ENCODE measurements around the gene ADAMTS20. TPM values are rescaled to one million over a fixed set of nuclear protein-coding genes. Genes with fewer than 3 reads are reported as not detected.
A peak's percentile ranks its signal among the peaks of the same experiment; 100 is the strongest.

ADAMTS20 gene
- polyA plus RNA-seq, 1 donor (not counting 4 experiments of a cell fraction or from before 2014, with no cell fraction given), result not detected

GRCh38 chr12:43310596-43310995 lies 241.4 kb downstream of the ADAMTS20 start:
- Histone ChIP-seq H3K4me3 (ENCODE audit: control insufficient read depth in 2 of 3, extremely low read depth in 1 of 3, insufficient read depth in 2 of 3, low read depth in 1 of 3, low read length in 3 of 3) (no peak overlapping the region), H2AFZ (ENCODE audit: control insufficient read depth, low read length) (peak overlapping the region; percentile 88), H3K9ac (ENCODE audit: control insufficient read depth, extremely low read depth, insufficient read depth, low read length) (no peak overlapping the region), H3K36me3 (ENCODE audit: control insufficient read depth in 2 of 2, extremely low read depth in 1 of 2, insufficient read depth in 2 of 2, low read length in 2 of 2) (no peaks in the 10 kb centered on the region), H3K9me1 (ENCODE audit: control insufficient read depth, extremely low read depth, insufficient read depth, low read length) (no peaks in the 10 kb centered on the region), H3K27me3 (ENCODE audit: control insufficient read depth, extremely low read depth, insufficient read depth, low read length) (no peaks in the 10 kb centered on the region), H3K4me2 (ENCODE audit: control insufficient read depth, extremely low read depth, insufficient read depth, low read depth, low read length) (no peak overlapping the region), H3K9me3 (ENCODE audit: control insufficient read depth, low read depth, low read length) (no peaks in the 10 kb centered on the region), H4K20me1 (ENCODE audit: control insufficient read depth, extremely low read depth, insufficient read depth, low read length) (no peaks in the 10 kb centered on the region), H3K27ac (ENCODE audit: control insufficient read depth, insufficient read depth, low read length) (no peak overlapping the region), H3K79me2 (ENCODE audit: control insufficient read depth, insufficient read depth, low read length) (no peaks in the 10 kb centered on the region), H3K4me1 (ENCODE audit: control insufficient read depth, extremely low read depth, insufficient read depth, low read length) (peaks cover 20% of the 10 kb centered on the region)
- dilution Hi-C loops (cut with MboI; ENCODE audit: extremely low pct_ligation_motif_present, low sequenced_read_pairs), result no loop called here
- no peak for DNase-seq (ENCODE audit: low read depth, low spot score)
- FAIRE-seq, result peak; percentile 64
- no peak for TF ChIP-seq EZH2 (IDR thresholded peaks at IDR 0.05; ENCODE audit: low read length)
- TF ChIP-seq, protein P1, sequence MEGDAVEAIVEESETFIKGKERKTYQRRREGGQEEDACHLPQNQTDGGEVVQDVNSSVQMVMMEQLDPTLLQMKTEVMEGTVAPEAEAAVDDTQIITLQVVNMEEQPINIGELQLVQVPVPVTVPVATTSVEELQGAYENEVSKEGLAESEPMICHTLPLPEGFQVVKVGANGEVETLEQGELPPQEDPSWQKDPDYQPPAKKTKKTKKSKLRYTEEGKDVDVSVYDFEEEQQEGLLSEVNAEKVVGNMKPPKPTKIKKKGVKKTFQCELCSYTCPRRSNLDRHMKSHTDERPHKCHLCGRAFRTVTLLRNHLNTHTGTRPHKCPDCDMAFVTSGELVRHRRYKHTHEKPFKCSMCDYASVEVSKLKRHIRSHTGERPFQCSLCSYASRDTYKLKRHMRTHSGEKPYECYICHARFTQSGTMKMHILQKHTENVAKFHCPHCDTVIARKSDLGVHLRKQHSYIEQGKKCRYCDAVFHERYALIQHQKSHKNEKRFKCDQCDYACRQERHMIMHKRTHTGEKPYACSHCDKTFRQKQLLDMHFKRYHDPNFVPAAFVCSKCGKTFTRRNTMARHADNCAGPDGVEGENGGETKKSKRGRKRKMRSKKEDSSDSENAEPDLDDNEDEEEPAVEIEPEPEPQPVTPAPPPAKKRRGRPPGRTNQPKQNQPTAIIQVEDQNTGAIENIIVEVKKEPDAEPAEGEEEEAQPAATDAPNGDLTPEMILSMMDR (optimal IDR thresholded peaks at IDR 0.05 in 1 of 3, IDR thresholded peaks at IDR 0.05 in 1 of 3, conservative IDR thresholded peaks at IDR 0.05 in 1 of 3; ENCODE audit: extremely low read depth in 1 of 3, insufficient read depth in 2 of 3, low read length in 3 of 3), result no peak

DNA sequence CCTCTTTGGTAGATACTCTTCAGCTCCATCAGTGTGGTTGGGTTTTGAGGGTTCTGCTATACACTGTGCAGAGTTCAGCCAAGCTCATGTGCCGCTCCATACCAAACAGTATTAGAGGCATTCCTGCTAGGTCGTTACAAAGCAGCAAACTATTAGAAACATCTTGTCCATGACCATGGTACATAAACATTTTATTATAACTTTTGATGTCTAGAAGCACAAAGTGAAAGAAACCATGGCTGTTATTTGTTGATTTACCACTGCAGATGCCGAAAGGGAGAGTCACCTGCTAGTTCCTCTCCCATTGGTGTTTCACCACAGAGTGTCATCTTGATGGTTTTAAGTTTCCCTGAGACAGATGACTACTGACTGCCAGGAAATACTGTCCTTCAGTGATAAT lies 242.0 kb downstream of the ADAMTS20 start:
- Histone ChIP-seq H3K4me3 (ENCODE audit: control insufficient read depth in 2 of 3, extremely low read depth in 1 of 3, insufficient read depth in 2 of 3, low read depth in 1 of 3, low read length in 3 of 3) (no peak overlapping the region), H3K9me1 (ENCODE audit: control insufficient read depth, extremely low read depth, insufficient read depth, low read length) (no peaks in the 10 kb centered on the region), H3K9ac (ENCODE audit: control insufficient read depth, extremely low read depth, insufficient read depth, low read length) (no peak overlapping the region), H3K4me1 (ENCODE audit: control insufficient read depth, extremely low read depth, insufficient read depth, low read length) (peaks cover 22% of the 10 kb centered on the region), H3K27ac (ENCODE audit: control insufficient read depth, insufficient read depth, low read length) (no peak overlapping the region), H2AFZ (ENCODE audit: control insufficient read depth, low read length) (no peak overlapping the region), H3K79me2 (ENCODE audit: control insufficient read depth, insufficient read depth, low read length) (no peaks in the 10 kb centered on the region), H3K9me3 (ENCODE audit: control insufficient read depth, low read depth, low read length) (no peaks in the 10 kb centered on the region), H3K4me2 (ENCODE audit: control insufficient read depth, extremely low read depth, insufficient read depth, low read depth, low read length) (no peak overlapping the region), H3K36me3 (ENCODE audit: control insufficient read depth in 2 of 2, extremely low read depth in 1 of 2, insufficient read depth in 2 of 2, low read length in 2 of 2) (no peaks in the 10 kb centered on the region), H3K27me3 (ENCODE audit: control insufficient read depth, extremely low read depth, insufficient read depth, low read length) (no peaks in the 10 kb centered on the region), H4K20me1 (ENCODE audit: control insufficient read depth, extremely low read depth, insufficient read depth, low read length) (no peaks in the 10 kb centered on the region)
- FAIRE-seq, result no peak
- dilution Hi-C loops (cut with MboI; ENCODE audit: extremely low pct_ligation_motif_present, low sequenced_read_pairs), result no loop called here
- TF ChIP-seq EZH2 (IDR thresholded peaks at IDR 0.05; ENCODE audit: low read length), result no peak
- TF ChIP-seq, protein P1 (optimal IDR thresholded peaks at IDR 0.05 in 1 of 3, IDR thresholded peaks at IDR 0.05 in 1 of 3, conservative IDR thresholded peaks at IDR 0.05 in 1 of 3; ENCODE audit: extremely low read depth in 1 of 3, insufficient read depth in 2 of 3, low read length in 3 of 3), result no peak
- no peak for DNase-seq (ENCODE audit: low read depth, low spot score)

Measured in keratinocyte (primary cell).